DMS79 treated with DMSO at 0.1 percent for 48 hours (cell line): ENCODE results near the gene BCORL1.

Experiments
- DNase-seq: peaks from one replicate; lab custom pipeline; 2025; lab: John Stamatoyannopoulos, UW

Gene BCORL1

DNA sequence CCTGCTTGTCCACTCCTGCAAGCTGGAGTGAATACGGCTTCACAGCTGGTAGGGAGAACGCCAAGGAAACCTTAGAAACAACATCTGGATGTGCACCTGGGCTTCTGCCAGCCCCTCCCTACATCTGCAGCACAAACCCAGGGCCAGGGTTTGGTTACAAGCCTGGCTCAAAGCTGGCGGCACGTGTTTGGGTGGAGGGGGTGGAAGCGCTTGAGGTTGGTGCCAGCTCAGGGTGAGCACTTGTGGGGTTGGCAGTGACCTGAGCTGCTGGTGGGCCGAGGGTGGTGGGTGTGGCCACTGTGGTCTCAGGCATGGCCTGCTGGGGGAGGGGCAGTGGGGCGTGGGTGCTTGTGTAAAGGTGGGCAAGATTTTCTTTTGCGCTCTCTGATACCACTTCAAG is 112.3 kb downstream of the BCORL1 start:
- peak; percentile 50 for DNase-seq

DNA sequence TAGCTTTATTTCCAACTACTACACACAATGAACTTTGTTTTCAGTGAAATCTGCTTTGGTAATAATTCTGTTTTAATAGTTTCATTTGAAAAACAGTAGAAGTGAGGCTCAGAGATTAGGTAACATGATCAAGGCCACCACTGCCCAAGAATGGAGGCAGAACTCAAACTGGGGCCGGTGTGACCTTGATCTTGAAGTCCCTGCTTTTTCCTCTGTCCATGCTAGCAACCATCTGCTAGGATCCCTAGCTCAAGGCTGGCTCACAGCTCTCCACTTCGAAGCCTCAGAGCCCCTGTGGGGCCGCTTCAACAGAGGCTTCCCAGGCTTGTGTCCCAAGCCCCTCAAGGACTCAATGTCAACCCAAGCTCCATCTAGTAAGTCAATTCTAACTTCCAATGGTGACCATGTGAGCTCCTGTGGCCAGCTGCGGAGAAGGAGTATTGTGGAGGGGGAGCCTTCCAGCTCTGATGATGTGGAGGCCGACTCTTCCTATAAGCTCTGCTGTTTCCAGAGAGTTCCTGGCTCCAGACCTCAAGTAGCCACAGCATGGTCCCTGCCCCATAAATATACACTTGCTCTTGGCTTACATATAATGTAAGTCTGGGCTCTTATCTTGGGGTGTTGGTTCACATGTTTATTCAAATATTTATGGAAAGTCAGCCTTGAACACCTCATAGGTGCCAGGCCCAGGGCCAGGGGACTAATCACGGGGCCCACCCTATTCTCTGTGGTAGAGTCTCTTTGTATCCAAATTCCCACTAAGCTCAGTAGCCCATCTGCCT is 113.0 kb downstream of the BCORL1 start:
- no peak for DNase-seq

DNA sequence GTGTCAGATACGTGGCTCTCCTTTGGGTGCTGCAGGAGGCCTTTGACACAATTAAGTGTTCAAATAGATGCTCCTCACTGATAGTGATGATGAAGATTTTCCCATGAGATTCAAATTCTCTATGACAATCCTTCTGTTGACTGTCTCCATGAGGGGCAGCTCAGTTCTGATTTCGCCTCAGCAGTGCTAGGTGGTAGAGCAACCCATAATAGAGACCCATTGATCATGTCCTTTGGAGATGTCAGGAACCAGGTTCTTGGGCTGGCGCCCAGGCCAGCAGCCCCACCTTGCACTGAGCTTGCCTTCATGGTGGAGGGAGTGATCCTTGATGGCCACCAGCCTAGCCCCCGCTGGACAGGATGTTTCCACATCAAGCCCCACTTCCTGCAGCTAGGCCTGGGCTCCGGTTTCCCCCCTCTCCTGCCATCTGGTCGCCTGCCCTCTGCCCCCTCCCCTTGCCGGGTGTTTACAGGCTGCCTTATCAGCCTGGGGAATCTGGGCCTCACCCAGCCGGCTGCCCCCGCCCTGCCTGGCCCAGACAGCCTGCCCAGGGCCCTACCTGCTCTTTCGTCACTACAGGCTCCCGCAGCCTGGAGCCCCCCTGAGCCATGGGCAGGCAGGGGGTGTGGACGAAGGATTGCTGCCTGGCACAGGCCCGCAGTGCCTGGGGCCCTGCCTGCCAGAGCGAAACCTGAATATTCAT is 115.2 kb downstream of the BCORL1 start:
- DNase-seq, result peak; percentile 44

DNA sequence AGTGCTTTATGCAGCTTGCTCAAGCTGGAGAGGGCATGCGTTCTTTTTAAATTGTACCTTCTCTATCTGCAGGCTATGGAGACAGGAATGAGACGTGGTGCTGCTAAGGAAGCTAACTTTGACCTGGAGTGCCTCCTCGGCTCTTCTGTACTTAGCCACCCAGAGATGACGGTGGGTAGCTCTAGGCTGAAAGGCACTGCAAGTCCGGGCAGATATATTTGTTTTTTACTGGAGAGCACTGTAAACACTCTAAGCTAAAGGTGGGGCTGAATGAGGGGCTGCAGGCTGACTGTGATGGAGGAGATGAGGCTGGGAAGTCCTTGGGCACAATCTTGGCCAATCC is 115.7 kb downstream of the BCORL1 start:
- DNase-seq, result peak; percentile 72

DNA sequence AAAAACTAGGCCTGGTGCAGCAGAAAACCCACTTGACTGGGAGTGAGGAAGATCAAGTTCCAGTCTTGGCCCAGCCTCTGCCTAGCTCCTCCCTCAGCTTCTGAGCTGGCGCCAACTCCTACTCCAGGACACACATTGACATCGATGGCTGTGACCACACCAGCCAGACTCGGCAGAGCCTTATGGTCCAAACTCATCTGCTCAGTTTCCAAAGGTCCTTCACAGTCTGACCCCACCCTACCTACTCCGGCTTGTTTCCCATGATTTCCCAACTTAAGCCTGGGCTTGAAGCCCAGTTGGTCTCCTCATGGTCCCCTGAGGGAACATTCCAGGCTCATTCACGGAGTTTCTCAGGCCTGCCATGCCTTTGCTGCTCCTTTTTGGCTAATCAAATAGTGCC is 117.7 kb downstream of the BCORL1 start:
- DNase-seq, result peak; percentile 47

DNA sequence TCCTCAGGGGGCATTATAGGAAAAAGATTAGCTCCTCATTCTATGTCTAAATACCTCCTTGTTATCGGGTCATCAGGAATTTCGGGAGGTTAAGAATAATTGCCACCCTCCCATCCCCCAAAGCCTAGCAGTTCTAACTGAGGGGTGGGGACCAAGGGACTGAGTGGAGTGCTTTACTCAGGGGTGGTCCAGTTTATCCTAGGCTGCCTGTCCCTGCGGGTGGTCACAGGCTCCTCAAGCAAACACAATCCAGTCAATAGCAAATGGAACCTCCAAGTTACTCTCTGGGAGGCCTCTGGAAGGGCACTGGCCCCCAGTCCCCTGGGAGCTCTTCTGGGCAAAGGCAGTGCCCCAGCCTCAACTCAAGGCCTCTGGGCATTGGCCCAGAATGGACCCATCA is 121.2 kb downstream of the BCORL1 start:
- DNase-seq, result no peak

DNA sequence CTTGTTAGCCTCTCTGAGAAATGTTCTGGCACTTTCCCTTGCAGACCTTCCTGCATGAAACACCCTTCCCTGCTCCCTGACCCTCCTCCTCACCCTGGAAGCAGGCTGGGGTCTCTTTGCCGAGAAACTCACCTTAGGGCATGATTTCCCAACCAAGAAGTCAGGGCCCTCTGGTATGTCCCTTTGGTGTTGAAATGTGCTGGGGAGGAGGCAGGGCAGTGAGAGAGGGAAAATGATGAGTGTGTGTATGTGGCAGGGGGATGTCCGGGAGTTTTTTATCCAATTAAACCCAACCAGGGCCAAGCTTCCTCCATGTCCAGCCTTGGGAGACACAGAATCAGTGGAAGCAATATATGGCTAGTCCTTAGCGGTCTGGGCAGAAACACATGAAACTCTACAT is 122.8 kb downstream of the BCORL1 start:
- DNase-seq, result no peak

DNA sequence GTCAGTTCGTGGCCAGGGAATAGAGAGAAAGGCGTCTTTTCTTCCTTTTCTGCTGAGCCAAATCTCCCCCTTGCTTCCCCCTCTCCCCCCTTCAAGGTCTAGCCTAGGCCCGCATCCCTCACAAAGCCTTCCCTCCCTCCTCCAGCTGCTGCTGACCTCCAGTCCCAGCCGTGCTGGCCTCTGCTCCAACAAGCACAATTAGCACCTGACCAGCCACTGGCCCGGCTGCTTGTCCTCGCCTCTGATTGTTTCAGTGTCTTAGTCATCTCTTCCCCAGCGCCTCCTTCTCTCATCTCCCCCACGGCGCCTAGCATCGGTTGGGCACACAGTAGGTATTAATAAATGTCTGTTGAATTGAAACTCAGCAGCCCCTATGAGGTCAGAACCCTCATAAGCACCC is 123.6 kb downstream of the BCORL1 start:
- DNase-seq, result no peak
